Activated T-helper 1 cell treated with anti-CD3 and anti-CD28 coated beads, Interleukin-12 subunit alpha, Interleukin-12 subunit beta, Interleukin-2, Interleukin-4 antibody, amounts not matched to agents 30 ng/mL and 10 ng/mL and 1 ng/mL, durations not matched to agents 14 hours and 24 hours and 36 hours (primary cell): ENCODE data around the gene RANGRF. TPM values are rescaled to one million over a fixed set of nuclear protein-coding genes. Genes with fewer than 3 reads are reported as not detected.
A peak's percentile ranks its signal among the peaks of the same experiment; 100 is the strongest.

Source experiments
- DNase-seq: peaks from one replicate; pipeline ENCODE4 v3.0.0; 2021; ENCODE audit warnings: low spot score
- H3K27ac Mint-ChIP-seq: one replicate; pipeline ENCODE4 v1.8.0; 2021; ENCODE audit warnings: mild to moderate bottlenecking, mixed read lengths
- H3K27me3 Mint-ChIP-seq: one replicate; pipeline ENCODE4 v1.8.0; 2022; ENCODE audit warnings: mild to moderate bottlenecking, moderate library complexity, mixed read lengths; ENCODE audit not compliant: insufficient read depth
- H3K36me3 Mint-ChIP-seq: one replicate; pipeline ENCODE4 v1.8.0; 2021; ENCODE audit warnings: low read depth, mixed read lengths
- H3K4me1 Mint-ChIP-seq: one replicate; pipeline ENCODE4 v1.8.0; 2021; ENCODE audit warnings: low read depth, mixed read lengths
- H3K4me3 Mint-ChIP-seq: one replicate; pipeline ENCODE4 v1.8.0; 2021; ENCODE audit warnings: mild to moderate bottlenecking, moderate library complexity, mixed read lengths
- H3K9me3 Mint-ChIP-seq: one replicate; pipeline ENCODE4 v1.8.0; 2021; ENCODE audit warnings: mixed read lengths
- intact Hi-C: fragments of 100-400 bp; cut with micrococcal nuclease; formaldehyde crosslinking; loops from one replicate; pipeline ENCODE4 v1.15.1; 2024
- total RNA-seq: library from RNA; stranded (reverse); gene quantifications from 2 replicates; pipeline ENCODE4 v1.2.3, GENCODE V29; 2022

The RANGRF gene
- total RNA-seq, 1 donor from 2014 or later, result 52.9 TPM

DNA sequence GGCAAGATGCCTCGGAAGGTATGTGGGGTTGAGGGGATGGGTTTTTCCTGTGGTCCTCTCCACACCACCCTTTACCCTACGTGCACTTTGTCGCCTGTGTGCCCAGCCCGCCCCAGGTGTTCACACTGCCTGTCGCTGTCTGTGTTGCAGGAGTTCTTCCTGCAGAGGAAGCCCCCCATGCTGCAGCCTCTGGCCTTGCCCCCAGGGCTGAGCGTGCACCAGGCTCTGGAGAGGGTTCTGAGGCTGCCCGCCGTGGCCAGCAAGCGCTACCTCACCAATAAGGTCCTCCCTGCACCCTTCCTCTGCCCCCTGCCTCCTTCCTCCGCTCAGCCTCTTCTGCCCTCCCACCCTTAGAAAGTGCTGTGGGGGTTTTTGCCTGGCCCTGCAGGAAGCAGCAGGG lies 24.1 kb upstream of the RANGRF start:
- Mint-ChIP-seq H3K27me3 (no peaks in the 10 kb centered on the region), H3K36me3 (peaks cover 26% of the 10 kb centered on the region), H3K9me3 (no peaks in the 10 kb centered on the region)

DNA sequence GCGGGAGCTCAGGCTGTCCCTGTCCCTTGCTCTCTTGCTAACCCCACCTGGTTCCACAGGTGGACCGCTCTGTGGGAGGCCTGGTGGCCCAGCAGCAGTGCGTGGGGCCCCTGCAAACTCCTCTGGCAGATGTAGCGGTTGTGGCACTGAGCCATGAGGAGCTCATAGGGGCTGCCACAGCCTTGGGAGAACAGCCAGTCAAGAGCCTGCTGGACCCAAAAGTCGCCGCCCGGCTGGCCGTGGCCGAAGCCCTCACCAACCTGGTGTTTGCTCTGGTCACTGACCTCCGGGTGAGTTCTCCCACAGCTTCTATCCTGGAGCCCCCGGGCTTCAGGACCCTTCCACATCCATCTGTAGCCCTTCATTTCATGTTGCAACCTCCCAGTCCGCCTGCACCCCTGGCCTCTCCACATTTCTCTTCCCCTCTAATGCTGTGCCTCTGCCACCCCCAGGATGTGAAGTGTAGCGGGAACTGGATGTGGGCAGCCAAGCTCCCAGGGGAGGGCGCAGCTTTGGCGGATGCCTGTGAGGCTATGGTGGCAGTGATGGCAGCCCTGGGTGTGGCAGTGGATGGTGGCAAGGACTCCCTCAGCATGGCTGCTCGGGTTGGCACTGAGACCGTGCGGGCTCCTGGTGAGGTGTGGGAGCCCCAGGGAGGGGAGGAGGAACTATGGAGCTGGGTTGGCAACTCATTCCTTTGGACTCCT lies 23.5 kb upstream of the RANGRF start:
- intact Hi-C loops, result no loop called here
- Mint-ChIP-seq H3K27me3 (no peaks in the 10 kb centered on the region), H3K4me1 (no peaks in the 10 kb centered on the region), H3K36me3 (peaks cover 28% of the 10 kb centered on the region), H3K4me3 (no peak overlapping the region), H3K9me3 (no peaks in the 10 kb centered on the region), H3K27ac (no peak overlapping the region)
- no peak for DNase-seq

More for the DNA sequence above, 24.1 kb upstream of the RANGRF start:
- no peak overlapping the region for H3K4me3 Mint-ChIP-seq
- DNase-seq, result no peak
- H3K27ac Mint-ChIP-seq, result no peak overlapping the region
- no peaks in the 10 kb centered on the region for H3K4me1 Mint-ChIP-seq
- intact Hi-C loops, result no loop called here

DNA sequence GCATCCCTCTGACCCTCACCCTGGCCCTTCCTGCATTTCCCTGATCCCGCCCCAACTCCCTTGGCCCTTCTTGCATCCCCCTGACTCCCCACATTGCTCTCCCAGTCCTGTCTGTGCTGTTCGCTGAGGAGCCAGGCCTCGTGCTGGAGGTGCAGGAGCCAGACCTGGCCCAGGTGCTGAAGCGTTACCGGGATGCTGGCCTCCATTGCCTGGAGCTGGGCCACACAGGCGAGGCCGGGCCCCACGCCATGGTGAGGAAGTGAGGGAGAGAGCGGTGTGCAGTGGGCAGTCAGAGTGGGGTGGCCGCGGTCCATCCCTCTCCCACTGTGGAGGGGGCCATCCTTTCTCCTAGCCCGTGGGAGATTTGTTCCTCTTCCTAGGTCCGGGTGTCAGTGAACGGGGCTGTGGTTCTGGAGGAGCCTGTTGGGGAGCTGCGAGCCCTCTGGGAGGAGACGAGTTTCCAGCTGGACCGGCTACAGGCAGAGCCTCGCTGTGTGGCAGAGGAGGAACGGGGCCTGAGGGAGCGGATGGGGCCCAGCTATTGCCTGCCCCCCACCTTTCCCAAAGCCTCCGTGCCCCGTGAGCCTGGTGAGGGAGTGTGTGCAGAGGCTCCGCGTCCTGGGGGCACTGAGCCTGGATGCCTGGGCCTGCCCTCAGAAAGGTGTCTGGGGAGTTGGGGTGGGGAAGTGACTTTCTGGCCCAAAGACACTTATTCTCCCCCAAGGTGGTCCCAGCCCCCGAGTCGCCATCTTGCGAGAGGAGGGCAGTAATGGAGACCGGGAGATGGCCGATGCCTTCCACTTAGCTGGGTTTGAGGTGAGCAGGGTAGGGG lies 21.6 kb upstream of the RANGRF start:
- no peak for DNase-seq
- Mint-ChIP-seq H3K4me3 (no peak overlapping the region), H3K4me1 (no peaks in the 10 kb centered on the region), H3K36me3 (peaks cover 31% of the 10 kb centered on the region), H3K27me3 (no peaks in the 10 kb centered on the region), H3K9me3 (no peaks in the 10 kb centered on the region), H3K27ac (no peak overlapping the region)
- intact Hi-C loops, result no loop called here

GRCh38 chr17:8267480-8268147 lies 20.9 kb upstream of the RANGRF start:
- intact Hi-C loops, result no loop called here
- no peak overlapping the region for H3K27ac Mint-ChIP-seq
- H3K9me3 Mint-ChIP-seq, result no peaks in the 10 kb centered on the region
- H3K36me3 Mint-ChIP-seq, result peaks cover 27% of the 10 kb centered on the region
- no peaks in the 10 kb centered on the region for H3K4me1 Mint-ChIP-seq
- no peak for DNase-seq
- no peaks in the 10 kb centered on the region for H3K27me3 Mint-ChIP-seq
- no peak overlapping the region for H3K4me3 Mint-ChIP-seq

DNA sequence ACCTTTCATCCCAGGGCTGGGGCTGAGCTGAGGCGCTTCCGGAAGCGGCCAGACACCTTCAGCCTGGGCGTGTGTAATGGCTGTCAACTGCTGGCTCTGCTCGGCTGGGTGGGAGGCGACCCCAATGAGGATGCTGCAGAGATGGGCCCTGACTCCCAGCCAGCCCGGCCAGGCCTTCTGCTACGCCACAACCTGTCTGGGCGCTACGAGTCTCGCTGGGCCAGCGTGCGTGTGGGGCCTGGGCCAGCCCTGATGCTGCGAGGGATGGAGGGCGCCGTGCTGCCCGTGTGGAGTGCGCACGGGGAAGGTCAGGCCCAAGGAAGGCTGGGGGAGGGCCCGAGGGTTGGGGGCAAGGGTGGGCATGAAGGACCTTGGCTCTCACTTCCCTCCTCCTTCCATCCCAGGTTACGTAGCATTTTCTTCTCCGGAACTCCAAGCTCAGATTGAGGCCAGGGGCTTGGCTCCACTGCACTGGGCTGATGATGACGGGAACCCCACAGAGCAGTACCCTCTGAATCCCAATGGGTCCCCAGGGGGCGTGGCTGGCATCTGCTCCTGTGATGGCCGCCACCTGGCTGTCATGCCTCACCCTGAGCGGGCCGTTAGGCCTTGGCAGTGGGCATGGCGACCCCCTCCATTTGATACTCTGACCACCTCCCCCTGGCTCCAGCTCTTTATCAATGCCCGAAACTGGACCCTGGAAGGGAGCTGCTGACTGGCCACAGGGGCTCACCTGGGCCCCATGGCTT lies 19.7 kb upstream of the RANGRF start:
- H3K27me3 Mint-ChIP-seq, result no peaks in the 10 kb centered on the region
- DNase-seq, result no peak
- H3K4me1 Mint-ChIP-seq, result no peaks in the 10 kb centered on the region
- H3K4me3 Mint-ChIP-seq, result no peak overlapping the region
- no peak overlapping the region for H3K27ac Mint-ChIP-seq
- peaks cover 23% of the 10 kb centered on the region for H3K36me3 Mint-ChIP-seq
- no peaks in the 10 kb centered on the region for H3K9me3 Mint-ChIP-seq
- intact Hi-C loops, result no loop called here

DNA sequence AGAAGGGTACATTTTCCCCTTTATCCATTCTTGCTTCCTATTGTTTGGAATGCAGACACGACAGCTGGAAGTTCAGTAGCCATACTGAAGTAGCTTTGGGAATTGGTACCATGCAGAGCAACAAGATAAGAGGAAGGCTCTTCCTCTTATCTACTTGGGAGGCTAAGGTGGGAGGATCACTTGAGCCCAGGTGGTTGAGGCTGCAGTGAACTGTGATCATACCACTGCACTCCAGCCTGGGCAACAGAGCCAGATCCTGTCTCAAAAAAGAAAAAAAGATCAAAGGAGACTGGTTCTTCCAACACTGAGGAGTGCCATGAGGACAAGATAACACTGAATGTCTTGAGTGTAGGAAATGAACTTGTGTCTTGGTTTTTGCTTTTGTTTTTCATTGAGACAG lies 16.0 kb upstream of the RANGRF start:
- H3K27me3 Mint-ChIP-seq, result no peaks in the 10 kb centered on the region
- no peak for DNase-seq
- peaks cover 14% of the 10 kb centered on the region for H3K36me3 Mint-ChIP-seq
- no peak overlapping the region for H3K4me3 Mint-ChIP-seq
- H3K4me1 Mint-ChIP-seq, result no peaks in the 10 kb centered on the region
- intact Hi-C loops, result no loop called here
- no peak overlapping the region for H3K27ac Mint-ChIP-seq
- H3K9me3 Mint-ChIP-seq, result no peaks in the 10 kb centered on the region

DNA sequence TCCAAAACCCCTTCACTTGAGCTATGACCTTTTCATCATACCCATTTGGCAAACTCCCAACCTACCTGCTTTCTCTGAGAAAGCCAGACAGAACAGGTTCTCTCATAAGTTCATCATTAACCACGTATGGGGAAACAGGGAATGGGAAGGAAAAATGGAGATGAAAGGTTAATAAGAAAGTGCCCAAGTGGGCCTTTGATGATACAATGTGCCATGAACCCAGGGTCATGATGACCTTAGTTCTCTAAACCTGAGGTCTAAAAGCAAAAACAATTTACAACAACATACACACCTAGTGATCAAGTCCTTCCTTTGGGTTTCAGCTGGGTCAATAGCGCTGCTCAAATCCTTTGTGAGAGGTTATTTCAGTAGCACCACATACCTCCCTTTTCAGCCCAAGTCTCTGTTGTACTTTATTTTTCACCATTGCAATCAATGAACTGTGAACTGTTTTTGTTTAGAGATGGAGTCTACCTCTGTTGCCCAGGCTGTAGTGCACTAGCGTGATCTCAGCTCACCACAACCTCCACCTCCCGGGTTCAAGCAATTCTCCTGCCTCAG lies 14.5 kb upstream of the RANGRF start:
- Mint-ChIP-seq H3K36me3 (peaks cover 14% of the 10 kb centered on the region), H3K4me1 (no peaks in the 10 kb centered on the region), H3K9me3 (no peaks in the 10 kb centered on the region), H3K4me3 (no peak overlapping the region), H3K27ac (no peak overlapping the region), H3K27me3 (no peaks in the 10 kb centered on the region)
- intact Hi-C loops, result no loop called here
- DNase-seq, result no peak

GRCh38 chr17:8274816-8275215 lies 13.7 kb upstream of the RANGRF start:
- H3K9me3 Mint-ChIP-seq, result no peaks in the 10 kb centered on the region
- no peak overlapping the region for H3K27ac Mint-ChIP-seq
- peaks cover 11% of the 10 kb centered on the region for H3K36me3 Mint-ChIP-seq
- intact Hi-C loops, result no loop called here
- no peak for DNase-seq
- H3K4me1 Mint-ChIP-seq, result no peaks in the 10 kb centered on the region
- H3K27me3 Mint-ChIP-seq, result no peaks in the 10 kb centered on the region
- H3K4me3 Mint-ChIP-seq, result no peak overlapping the region

DNA sequence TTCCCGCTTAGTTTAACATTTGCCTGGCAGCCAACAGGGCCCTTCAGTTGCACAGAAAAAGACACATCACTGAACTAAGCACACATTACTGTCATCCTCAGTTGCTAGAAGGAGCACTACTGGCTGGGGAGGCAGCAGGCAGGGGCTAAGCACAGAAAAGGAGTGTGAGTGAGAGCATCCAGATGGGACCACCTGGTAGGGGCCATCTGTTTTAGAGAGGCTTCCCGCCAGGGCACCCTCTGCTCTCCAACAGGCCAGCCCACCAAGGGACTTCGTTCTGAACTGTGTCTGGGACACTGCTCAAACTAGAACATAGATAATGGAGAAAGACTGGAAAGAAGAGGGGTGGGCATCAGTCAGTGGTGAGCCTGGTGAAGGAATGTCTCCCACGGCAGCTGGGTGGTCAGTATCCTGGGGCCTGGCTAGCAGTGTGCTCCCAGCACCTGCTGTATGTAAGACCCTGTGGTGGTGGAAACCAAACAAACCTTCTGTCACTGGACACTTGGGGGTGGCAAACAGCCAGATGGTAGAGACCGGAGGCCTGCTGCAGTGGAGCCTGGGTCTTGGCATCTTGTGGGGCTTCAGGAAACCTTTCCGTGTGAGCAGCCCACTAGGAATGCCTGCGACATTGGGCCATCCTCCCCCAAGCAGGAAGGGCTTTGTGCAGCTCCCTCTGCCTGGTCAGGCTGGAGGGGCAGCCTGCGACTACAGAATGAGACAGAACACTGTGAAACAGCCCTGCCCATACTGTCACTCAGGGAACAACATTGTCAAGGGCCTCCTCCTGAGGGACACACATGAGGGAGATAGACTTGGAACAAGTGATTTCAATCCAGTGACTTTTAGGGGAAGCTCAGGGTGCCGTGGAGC lies 12.8 kb upstream of the RANGRF start:
- H3K9me3 Mint-ChIP-seq, result no peaks in the 10 kb centered on the region
- no peak for DNase-seq
- no peaks in the 10 kb centered on the region for H3K4me1 Mint-ChIP-seq
- H3K4me3 Mint-ChIP-seq, result no peak overlapping the region
- H3K27me3 Mint-ChIP-seq, result no peaks in the 10 kb centered on the region
- no peak overlapping the region for H3K27ac Mint-ChIP-seq
- peaks cover 3% of the 10 kb centered on the region for H3K36me3 Mint-ChIP-seq
- intact Hi-C loops, result no loop called here

DNA sequence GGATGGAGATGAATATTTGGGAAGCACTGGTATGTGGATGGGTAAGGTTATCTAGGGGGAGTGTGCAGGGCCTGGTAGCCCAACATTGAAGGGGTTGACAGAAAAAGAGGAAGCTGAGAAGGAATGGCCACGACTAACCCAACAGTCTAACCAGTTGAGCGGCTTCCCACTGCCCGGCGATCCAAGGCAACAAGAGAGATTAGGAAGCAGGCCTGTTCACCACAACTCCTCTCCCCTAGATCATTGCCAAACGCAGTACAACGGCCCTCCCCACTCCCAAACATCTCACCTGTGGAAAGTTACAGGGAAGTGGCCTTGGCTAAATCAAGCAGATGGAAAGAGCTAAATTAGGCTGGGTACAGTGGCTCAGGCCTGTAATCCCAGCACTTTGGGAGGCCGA lies 11.2 kb upstream of the RANGRF start:
- Mint-ChIP-seq H3K9me3 (no peaks in the 10 kb centered on the region), H3K36me3 (peaks cover 2% of the 10 kb centered on the region), H3K27ac (no peak overlapping the region), H3K4me1 (no peaks in the 10 kb centered on the region), H3K4me3 (no peak overlapping the region), H3K27me3 (no peaks in the 10 kb centered on the region)
- intact Hi-C loops, result no loop called here
- no peak for DNase-seq

DNA sequence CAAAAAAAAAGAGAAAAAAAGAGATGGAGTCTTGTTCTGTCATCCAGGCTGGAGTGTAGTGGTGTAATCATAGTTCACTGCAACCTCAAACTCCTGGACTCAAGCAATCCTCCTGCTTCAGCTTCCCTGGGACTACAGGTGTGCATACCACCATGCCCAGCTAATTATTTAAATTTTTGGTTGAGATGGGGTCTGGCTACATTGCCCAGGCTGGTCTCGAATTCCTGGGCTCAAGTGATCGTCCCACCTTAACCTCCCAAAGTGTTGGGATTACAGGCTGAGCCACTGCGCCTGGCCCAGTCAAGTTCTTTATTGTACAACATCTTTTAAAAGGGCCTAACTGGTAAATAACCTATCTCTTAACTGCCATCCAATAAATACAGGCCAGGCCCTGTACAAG lies 6.1 kb upstream of the RANGRF start:
- Mint-ChIP-seq H3K4me1 (peaks cover 9% of the 10 kb centered on the region), H3K27me3 (no peaks in the 10 kb centered on the region), H3K9me3 (no peaks in the 10 kb centered on the region), H3K4me3 (no peak overlapping the region), H3K27ac (peak overlapping the region; percentile 15), H3K36me3 (no peaks in the 10 kb centered on the region)
- intact Hi-C loops, result no loop called here
- DNase-seq, result no peak

DNA sequence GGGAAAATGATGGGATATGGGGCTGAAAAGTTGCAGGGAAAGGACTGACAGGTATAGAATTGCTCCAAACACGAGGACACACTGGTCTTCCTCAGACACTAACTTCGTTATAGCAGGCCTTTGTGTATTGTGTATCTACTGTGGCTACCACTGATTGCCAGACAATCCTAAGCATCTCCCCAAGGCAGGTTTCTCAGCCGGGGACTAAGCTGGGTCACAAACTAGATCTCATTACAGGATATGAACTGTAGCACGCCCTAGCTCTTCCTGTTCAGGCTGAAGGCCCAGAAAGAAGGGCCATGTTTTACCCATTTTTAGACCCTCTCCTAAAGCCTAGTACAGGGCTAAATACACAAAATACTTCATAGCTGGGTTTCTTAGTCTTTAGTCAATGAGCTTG lies 5.1 kb upstream of the RANGRF start:
- H3K36me3 Mint-ChIP-seq, result no peaks in the 10 kb centered on the region
- peaks cover 9% of the 10 kb centered on the region for H3K4me1 Mint-ChIP-seq
- H3K9me3 Mint-ChIP-seq, result no peaks in the 10 kb centered on the region
- H3K27ac Mint-ChIP-seq, result no peak overlapping the region
- intact Hi-C loops, result no loop called here
- DNase-seq, result no peak
- H3K27me3 Mint-ChIP-seq, result no peaks in the 10 kb centered on the region
- H3K4me3 Mint-ChIP-seq, result no peak overlapping the region
